Breast epithelium (tissue), 3 donors: Measurements from ENCODE around the gene HSPG2.

Source experiments
- POLR2A ChIP-seq: fragments of 450-650 bp; IDR thresholded peaks from one replicate; pipeline ENCODE4 v1.6.1; 2016; ENCODE audit warnings: antibody characterized with exemption, mild to moderate bottlenecking, moderate library complexity
- POLR2AphosphoS5 ChIP-seq, 3 donors: sonication (generic); formaldehyde crosslinking; IDR thresholded peaks; one replicate each; pipeline ENCODE4 v1.6.1; 2017; ENCODE audit warnings: antibody characterized with exemption in 3 of 3
- TF ChIP-seq, protein P1 (sequence below), 3 donors: fragments of 450-650 bp; IDR thresholded peaks; one replicate each; pipeline ENCODE4 v1.5.1; 2016 to 2017; ENCODE audit warnings: antibody characterized with exemption in 3 of 3, mild to moderate bottlenecking in 3 of 3, moderate library complexity in 3 of 3

DNA sequence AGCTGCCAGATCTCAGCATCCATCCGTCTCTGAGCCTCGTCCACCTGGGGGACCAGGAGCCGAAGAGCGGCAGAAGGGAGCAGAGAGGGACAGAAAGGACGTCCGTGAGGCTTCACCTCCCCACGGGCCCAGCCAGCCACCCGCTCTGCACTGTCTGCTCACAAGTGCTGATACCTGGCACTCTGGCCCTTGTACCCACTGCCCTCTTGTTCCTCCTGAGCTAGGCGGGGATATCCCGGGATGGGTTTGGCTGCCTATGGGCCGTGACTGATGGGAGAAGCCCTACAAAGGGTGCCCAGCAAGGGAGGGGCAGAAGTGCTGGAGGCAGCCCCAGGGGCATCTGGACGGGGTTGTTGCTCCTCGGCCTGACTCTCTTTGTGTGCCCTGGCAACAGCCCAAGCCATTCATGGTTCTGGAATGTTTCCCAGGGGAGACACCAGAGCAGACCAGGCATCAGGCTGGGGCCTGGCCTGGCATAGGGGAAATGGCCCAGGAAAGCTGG lies 67.4 kb downstream of the HSPG2 start:
- peak in 2 of 3 donors; percentile 19 to 35 for TF ChIP-seq POLR2AphosphoS5 (IDR thresholded peaks at IDR 0.05)
- TF ChIP-seq, protein P1, sequence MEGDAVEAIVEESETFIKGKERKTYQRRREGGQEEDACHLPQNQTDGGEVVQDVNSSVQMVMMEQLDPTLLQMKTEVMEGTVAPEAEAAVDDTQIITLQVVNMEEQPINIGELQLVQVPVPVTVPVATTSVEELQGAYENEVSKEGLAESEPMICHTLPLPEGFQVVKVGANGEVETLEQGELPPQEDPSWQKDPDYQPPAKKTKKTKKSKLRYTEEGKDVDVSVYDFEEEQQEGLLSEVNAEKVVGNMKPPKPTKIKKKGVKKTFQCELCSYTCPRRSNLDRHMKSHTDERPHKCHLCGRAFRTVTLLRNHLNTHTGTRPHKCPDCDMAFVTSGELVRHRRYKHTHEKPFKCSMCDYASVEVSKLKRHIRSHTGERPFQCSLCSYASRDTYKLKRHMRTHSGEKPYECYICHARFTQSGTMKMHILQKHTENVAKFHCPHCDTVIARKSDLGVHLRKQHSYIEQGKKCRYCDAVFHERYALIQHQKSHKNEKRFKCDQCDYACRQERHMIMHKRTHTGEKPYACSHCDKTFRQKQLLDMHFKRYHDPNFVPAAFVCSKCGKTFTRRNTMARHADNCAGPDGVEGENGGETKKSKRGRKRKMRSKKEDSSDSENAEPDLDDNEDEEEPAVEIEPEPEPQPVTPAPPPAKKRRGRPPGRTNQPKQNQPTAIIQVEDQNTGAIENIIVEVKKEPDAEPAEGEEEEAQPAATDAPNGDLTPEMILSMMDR (IDR thresholded peaks at IDR 0.05) = no peak
- TF ChIP-seq POLR2A = no peak
